CD4-positive, alpha-beta T cell (primary cell): Measurements from ENCODE around the gene MIOX. TPM values are rescaled to one million over a fixed set of nuclear protein-coding genes. Genes with fewer than 3 reads are reported as not detected.

Source experiments
- ATAC-seq: fragments of 200-7000 bp; cut with Tn5 transposase; one replicate; pipeline ENCODE4 v1.10.0; 2022; ENCODE audit warnings: mild to moderate bottlenecking; ENCODE audit not compliant: poor library complexity
- CTCF ChIA-PET: fragments of 350-600 bp; sonication (Branson Sonifier 250); formaldehyde crosslinking; loops from one replicate; lab custom pipeline; 2021; ENCODE audit warnings: antibody characterized with exemption, inconsistent platforms; lab: Charles Lee
- POLR2A ChIA-PET: fragments of 350-600 bp; sonication (Branson Sonifier 250); formaldehyde crosslinking; loops from one replicate; lab custom pipeline; 2021; ENCODE audit warnings: antibody characterized with exemption, inconsistent platforms; lab: Charles Lee
- DNase-seq, 14 experiments: peaks; one replicate each; pipeline ENCODE4 v3.0.0-alpha.2; 2013 to 2020; ENCODE audit warnings: mixed read lengths in 2 of 14
- H3K27ac ChIP-seq, 2 donors: one replicate each; pipeline versions ENCODE4 v1.5.1 to v1.7.0; 2013; ENCODE audit warnings: low read length in 2 of 2, low read depth in 1 of 2, mild to moderate bottlenecking in 1 of 2
- H3K27me3 ChIP-seq, 2 experiments: 1 replicate in 1 of 2; 2 replicates in 1 of 2; pipeline versions ENCODE4 v1.6.1 to v1.7.0; 2013; ENCODE audit warnings: low read length in 2 of 2, control low read depth in 1 of 2, mild to moderate bottlenecking in 1 of 2, moderate library complexity in 1 of 2; ENCODE audit not compliant: insufficient read depth in 2 of 2, control insufficient read depth in 1 of 2
- H3K36me3 ChIP-seq: one replicate; pipeline ENCODE4 v1.6.1; 2013; ENCODE audit warnings: low read length, control low read depth; ENCODE audit not compliant: insufficient read depth
- H3K4me1 ChIP-seq: one replicate; pipeline ENCODE4 v1.6.1; 2013; ENCODE audit warnings: low read length, control low read depth; ENCODE audit not compliant: insufficient read depth
- H3K4me3 ChIP-seq: one replicate; pipeline ENCODE4 v1.5.1; 2013; ENCODE audit warnings: mild to moderate bottlenecking, low read length, moderate library complexity
- H3K9me3 ChIP-seq, 2 experiments: 1 replicate in 1 of 2; 2 replicates in 1 of 2; pipeline versions ENCODE4 v1.6.1 to v1.7.0; 2013; ENCODE audit warnings: low read length in 2 of 2, mild to moderate bottlenecking in 2 of 2, control low read depth in 1 of 2, moderate library complexity in 1 of 2; ENCODE audit not compliant: control insufficient read depth in 1 of 2, insufficient read depth in 1 of 2
- H3K27ac Mint-ChIP-seq: one replicate; pipeline ENCODE4 v1.8.0; 2020; ENCODE audit warnings: mixed read lengths
- H3K27me3 Mint-ChIP-seq: one replicate; pipeline ENCODE4 v1.8.0; 2021; ENCODE audit warnings: mixed read lengths
- H3K36me3 Mint-ChIP-seq: one replicate; pipeline ENCODE4 v1.8.0; 2021; ENCODE audit warnings: low read depth, mixed read lengths
- H3K4me1 Mint-ChIP-seq: one replicate; pipeline ENCODE4 v1.8.0; 2021; ENCODE audit warnings: low read depth, mixed read lengths
- H3K4me3 Mint-ChIP-seq: one replicate; pipeline ENCODE4 v1.8.0; 2020; ENCODE audit warnings: mild to moderate bottlenecking, mixed read lengths
- H3K9me3 Mint-ChIP-seq: one replicate; pipeline ENCODE4 v1.8.0; 2020; ENCODE audit warnings: mixed read lengths
- intact Hi-C, 2 experiments: fragments of 100-400 bp; cut with DNase I in 1 of 2; cut with micrococcal nuclease in 1 of 2; formaldehyde crosslinking; loops; one replicate each; pipeline versions ENCODE4 v1.15.1 to v1.9.0; 2023 to 2025; cut with DNase I, micrococcal nuclease
- total RNA-seq, 174 experiments: library from RNA in 2 of 174; stranded (reverse) in 2 of 174; gene quantifications; one replicate each; pipeline ENCODE4 v1.2.3 and lab custom pipeline; 2021 to 2026
- TF ChIP-seq, protein P1 (sequence below): fragments of 200-600 bp; IDR thresholded peaks from one replicate; pipeline ENCODE4 v1.8.0; 2022; ENCODE audit warnings: antibody characterized with exemption, mild to moderate bottlenecking

The MIOX gene
- total RNA-seq, 2 experiments from 2014 or later: not detected

DNA sequence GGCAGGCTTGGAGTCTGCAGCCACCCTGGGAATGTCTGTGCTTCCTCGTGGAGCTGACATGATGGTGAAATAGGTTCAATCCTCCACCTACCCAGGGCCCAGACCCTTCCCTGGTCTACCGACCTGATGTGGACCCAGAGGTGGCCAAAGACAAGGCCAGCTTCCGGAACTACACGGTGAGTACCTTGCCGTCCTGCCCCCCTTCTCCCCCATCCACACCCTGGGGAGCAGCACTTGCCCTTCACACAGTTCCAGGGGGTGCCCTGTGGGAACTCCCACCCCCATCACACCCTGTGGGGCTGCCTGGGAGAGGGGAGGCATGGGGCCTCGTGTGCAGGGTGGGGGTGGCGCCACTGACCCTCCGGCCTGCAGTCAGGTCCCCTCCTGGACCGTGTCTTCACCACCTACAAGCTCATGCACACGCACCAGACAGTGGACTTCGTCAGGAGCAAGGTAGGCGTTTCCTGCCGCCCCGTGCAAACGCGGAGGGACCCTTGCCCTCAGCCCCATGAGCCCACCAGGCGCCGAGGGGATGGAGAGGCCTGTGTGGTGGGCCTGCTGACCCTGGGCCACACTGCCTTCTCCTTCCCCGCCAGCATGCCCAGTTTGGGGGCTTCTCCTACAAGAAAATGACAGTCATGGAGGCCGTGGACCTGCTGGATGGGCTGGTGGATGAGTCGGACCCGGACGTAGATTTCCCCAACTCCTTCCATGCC lies 789 bp downstream of the MIOX start:
- no peaks in the 10 kb centered on the region for H3K27me3 ChIP-seq
- Mint-ChIP-seq H3K27ac (no peak overlapping the region), H3K27me3 (no peaks in the 10 kb centered on the region), H3K4me1 (peaks cover 12% of the 10 kb centered on the region), H3K9me3 (no peaks in the 10 kb centered on the region), H3K36me3 (no peaks in the 10 kb centered on the region), H3K4me3 (no peak overlapping the region)
- no peak overlapping the region for H3K4me3 ChIP-seq
- no peaks in the 10 kb centered on the region for H3K9me3 ChIP-seq
- intact Hi-C loops: no loop called here
- no peak overlapping the region for H3K27ac ChIP-seq
- POLR2A ChIA-PET: no interaction called here
- no peaks in the 10 kb centered on the region for H3K36me3 ChIP-seq
- CTCF ChIA-PET: no interaction called here
- no peak for DNase-seq
- TF ChIP-seq, protein P1, sequence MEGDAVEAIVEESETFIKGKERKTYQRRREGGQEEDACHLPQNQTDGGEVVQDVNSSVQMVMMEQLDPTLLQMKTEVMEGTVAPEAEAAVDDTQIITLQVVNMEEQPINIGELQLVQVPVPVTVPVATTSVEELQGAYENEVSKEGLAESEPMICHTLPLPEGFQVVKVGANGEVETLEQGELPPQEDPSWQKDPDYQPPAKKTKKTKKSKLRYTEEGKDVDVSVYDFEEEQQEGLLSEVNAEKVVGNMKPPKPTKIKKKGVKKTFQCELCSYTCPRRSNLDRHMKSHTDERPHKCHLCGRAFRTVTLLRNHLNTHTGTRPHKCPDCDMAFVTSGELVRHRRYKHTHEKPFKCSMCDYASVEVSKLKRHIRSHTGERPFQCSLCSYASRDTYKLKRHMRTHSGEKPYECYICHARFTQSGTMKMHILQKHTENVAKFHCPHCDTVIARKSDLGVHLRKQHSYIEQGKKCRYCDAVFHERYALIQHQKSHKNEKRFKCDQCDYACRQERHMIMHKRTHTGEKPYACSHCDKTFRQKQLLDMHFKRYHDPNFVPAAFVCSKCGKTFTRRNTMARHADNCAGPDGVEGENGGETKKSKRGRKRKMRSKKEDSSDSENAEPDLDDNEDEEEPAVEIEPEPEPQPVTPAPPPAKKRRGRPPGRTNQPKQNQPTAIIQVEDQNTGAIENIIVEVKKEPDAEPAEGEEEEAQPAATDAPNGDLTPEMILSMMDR: no peak
- no peak for ATAC-seq
- peaks cover 16% of the 10 kb centered on the region for H3K4me1 ChIP-seq

DNA sequence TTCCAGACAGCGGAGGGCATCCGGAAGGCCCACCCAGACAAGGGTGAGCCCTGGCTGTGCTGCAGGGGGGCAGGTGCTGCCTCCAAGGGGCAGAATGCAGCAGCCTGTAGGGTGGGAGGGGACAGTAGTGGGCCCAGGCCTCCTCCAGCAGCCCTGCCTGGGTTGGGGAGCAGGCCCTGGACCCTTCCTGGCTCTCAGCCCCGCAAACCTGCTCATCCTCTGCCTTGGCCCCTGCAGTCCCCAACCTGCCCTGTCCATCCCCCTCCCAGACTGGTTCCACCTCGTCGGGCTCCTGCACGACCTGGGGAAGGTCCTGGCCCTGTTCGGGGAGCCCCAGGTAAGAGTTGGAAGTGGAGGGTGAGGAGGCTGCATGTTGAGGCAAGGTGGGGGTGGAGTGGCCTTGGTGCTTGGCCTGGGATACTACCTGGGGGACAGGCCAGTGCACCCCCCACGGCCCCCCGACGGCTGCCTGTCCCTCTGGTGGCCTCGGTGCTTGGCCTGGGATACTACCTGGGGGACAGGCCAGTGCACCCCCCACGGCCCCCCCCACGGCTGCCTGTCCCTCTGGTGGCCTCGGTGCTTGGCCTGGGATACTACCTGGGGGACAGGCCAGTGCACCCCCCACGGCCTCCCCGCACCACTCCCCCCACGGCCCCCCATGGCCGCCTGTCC lies 1.5 kb downstream of the MIOX start:
- H3K4me3 ChIP-seq: no peak overlapping the region
- intact Hi-C loops: no loop called here
- H3K4me1 ChIP-seq: peaks cover 12% of the 10 kb centered on the region
- TF ChIP-seq, protein P1: no peak
- H3K9me3 ChIP-seq: no peaks in the 10 kb centered on the region
- H3K27me3 Mint-ChIP-seq: no peaks in the 10 kb centered on the region
- peaks cover 12% of the 10 kb centered on the region for H3K4me1 Mint-ChIP-seq
- ATAC-seq (no peak), DNase-seq (no peak)
- no peak overlapping the region for H3K27ac Mint-ChIP-seq
- POLR2A ChIA-PET: no interaction called here
- H3K9me3 Mint-ChIP-seq: no peaks in the 10 kb centered on the region
- CTCF ChIA-PET: no interaction called here
- no peaks in the 10 kb centered on the region for H3K36me3 Mint-ChIP-seq
- H3K27me3 ChIP-seq: no peaks in the 10 kb centered on the region
- H3K27ac ChIP-seq: no peak overlapping the region
- no peaks in the 10 kb centered on the region for H3K36me3 ChIP-seq
- no peak overlapping the region for H3K4me3 Mint-ChIP-seq

DNA sequence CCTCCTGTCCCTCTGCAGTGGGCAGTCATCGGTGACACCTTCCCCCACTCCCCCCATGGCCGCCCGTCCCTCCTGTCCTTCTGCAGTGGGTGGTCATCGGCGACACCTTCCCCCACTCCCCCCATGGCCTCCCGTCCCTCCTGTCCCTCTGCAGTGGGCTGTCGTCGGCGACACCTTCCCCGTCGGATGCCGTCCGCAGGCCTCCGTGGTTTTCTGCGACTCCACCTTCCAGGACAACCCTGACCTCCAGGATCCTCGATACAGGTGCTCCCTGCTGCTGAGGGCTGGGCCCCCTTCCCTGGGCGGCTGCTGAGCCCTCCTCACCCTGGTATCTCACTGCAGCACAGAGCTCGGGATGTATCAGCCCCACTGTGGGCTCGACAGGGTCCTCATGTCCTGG lies 2.2 kb downstream of the MIOX start:
- CTCF ChIA-PET: no interaction called here
- POLR2A ChIA-PET: no interaction called here
- H3K4me3 Mint-ChIP-seq: no peak overlapping the region
- Histone ChIP-seq H3K27ac (no peak overlapping the region), H3K4me3 (no peak overlapping the region), H3K36me3 (no peaks in the 10 kb centered on the region), H3K4me1 (peaks cover 12% of the 10 kb centered on the region), H3K27me3 (no peaks in the 10 kb centered on the region), H3K9me3 (no peaks in the 10 kb centered on the region)
- H3K4me1 Mint-ChIP-seq: peaks cover 12% of the 10 kb centered on the region
- H3K27me3 Mint-ChIP-seq: no peaks in the 10 kb centered on the region
- TF ChIP-seq, protein P1: no peak
- no peaks in the 10 kb centered on the region for H3K36me3 Mint-ChIP-seq
- intact Hi-C loops: no loop called here
- no peaks in the 10 kb centered on the region for H3K9me3 Mint-ChIP-seq
- H3K27ac Mint-ChIP-seq: no peak overlapping the region
- ATAC-seq (no peak), DNase-seq (peak in 1 of 14 experiments; percentile 11)
